ENCODE results near the gene TAS2R14.

The TAS2R14 gene

DNA sequence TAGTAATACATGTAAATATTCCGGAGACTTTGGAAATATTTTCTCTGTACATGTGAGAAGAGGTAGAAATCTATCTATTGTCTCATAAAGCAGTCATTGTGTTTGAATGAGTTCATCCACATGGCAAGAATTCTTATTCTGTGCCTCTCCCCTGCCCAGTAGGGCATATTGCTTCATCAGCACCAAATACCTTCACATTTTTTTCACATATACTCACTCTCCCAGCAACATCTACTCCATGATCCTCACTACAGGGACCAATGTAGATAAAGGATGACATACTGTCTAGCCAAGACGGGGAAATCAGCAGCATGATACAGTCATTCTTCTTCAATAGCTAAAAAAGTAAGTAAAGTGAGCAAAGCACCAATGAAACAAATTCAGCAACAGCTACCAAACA is 1.3 kb upstream of the TAS2R14 start:
- DNase-seq (ENCODE audit: low read depth, low spot score): no peak
- Histone ChIP-seq H3K9me3 (ENCODE audit: low read depth, low read length) (no peaks in the 10 kb centered on the region), H3K9ac (ENCODE audit: insufficient read length) (no peak overlapping the region), H3K4me3 (no peak overlapping the region), H3K27ac (no peak overlapping the region), H3K36me3 (ENCODE audit: insufficient read depth, low read length) (no peaks in the 10 kb centered on the region)
- no peak for TF ChIP-seq EZH2 (IDR thresholded peaks at IDR 0.05)
- no peak for TF ChIP-seq FOXP2 (optimal IDR thresholded peaks at IDR 0.05; ENCODE audit: control extremely low read depth, extremely low read length, insufficient read depth)
- TF ChIP-seq POLR2AphosphoS5 (IDR thresholded peaks at IDR 0.05; ENCODE audit: borderline replicate concordance, low read depth, low read length): no peak

DNA sequence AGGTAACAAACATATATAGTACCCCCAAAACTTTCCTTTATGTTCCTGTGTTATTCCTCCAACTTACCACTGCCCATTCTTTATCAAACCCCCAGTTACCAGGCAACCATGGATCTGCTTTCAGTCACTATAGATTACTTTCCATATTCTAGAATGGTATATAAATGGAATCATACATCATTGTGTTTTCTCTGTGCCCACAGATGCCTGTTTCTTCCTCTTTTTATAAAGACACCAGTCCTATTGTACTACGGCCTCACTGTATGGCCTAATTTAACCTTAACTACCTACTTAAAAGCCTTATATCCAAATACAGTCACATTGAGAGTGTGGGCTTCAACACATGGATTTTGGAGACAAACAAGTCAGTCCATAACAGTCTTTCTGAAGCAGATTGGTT is 2.6 kb downstream of the TAS2R14 start:
- TF ChIP-seq FOXP2 (optimal IDR thresholded peaks at IDR 0.05; ENCODE audit: control extremely low read depth, extremely low read length, insufficient read depth): no peak
- no peak for TF ChIP-seq EZH2 (IDR thresholded peaks at IDR 0.05)
- no peak for TF ChIP-seq POLR2AphosphoS5 (IDR thresholded peaks at IDR 0.05; ENCODE audit: borderline replicate concordance, low read depth, low read length)
- no peak overlapping the region for H3K4me3 ChIP-seq
- H3K9me3 ChIP-seq (ENCODE audit: low read depth, low read length): no peaks in the 10 kb centered on the region
- H3K36me3 ChIP-seq (ENCODE audit: insufficient read depth, low read length): no peaks in the 10 kb centered on the region
- H3K27ac ChIP-seq: no peak overlapping the region
- DNase-seq (ENCODE audit: low read depth, low spot score): no peak
- H3K9ac ChIP-seq (ENCODE audit: insufficient read length): no peak overlapping the region

- Histone ChIP-seq H3K27ac (no peak within 1 kb of the TSS), H3K9me3 (ENCODE audit: low read depth, low read length) (no peaks in the 10 kb centered on the region), H3K36me3 (ENCODE audit: insufficient read depth, low read length) (no peaks in the 10 kb centered on the region), H3K4me3 (no peak within 1 kb of the TSS), H3K9ac (ENCODE audit: insufficient read length) (no peak within 1 kb of the TSS)
- no peak for DNase-seq (ENCODE audit: low read depth, low spot score)
- TF ChIP-seq EZH2 (IDR thresholded peaks at IDR 0.05) (no peak), POLR2AphosphoS5 (IDR thresholded peaks at IDR 0.05; ENCODE audit: borderline replicate concordance, low read depth, low read length) (no peak)
Measured at GRCh38 chr12:10928746-10929286, 10.2 kb downstream of the TAS2R14 start, which contains the start of gene PRH2. Gene PRH2 (plus strand): TSS chr12:10929236. CDS start chr12:10929274, 38 bp downstream.

- Histone ChIP-seq H3K36me3 (ENCODE audit: insufficient read depth, low read length) (no peaks in the 10 kb centered on the region), H3K9me3 (ENCODE audit: low read depth, low read length) (no peaks in the 10 kb centered on the region), H3K9ac (ENCODE audit: insufficient read length) (no peak overlapping the region), H3K4me3 (no peak overlapping the region), H3K27ac (no peak overlapping the region)
- no peak for TF ChIP-seq FOXP2 (optimal IDR thresholded peaks at IDR 0.05; ENCODE audit: control extremely low read depth, extremely low read length, insufficient read depth)
- TF ChIP-seq EZH2 (IDR thresholded peaks at IDR 0.05): no peak
- DNase-seq (ENCODE audit: low read depth, low spot score): no peak
Measured at GRCh38 chr12:10926269-10926668, 12.8 kb downstream of the TAS2R14 start.

- Histone ChIP-seq H3K36me3 (ENCODE audit: insufficient read depth, low read length) (no peaks in the 10 kb centered on the region), H3K4me3 (no peak overlapping the region), H3K9me3 (ENCODE audit: low read depth, low read length) (no peaks in the 10 kb centered on the region), H3K9ac (ENCODE audit: insufficient read length) (no peak overlapping the region), H3K27ac (no peak overlapping the region)
- DNase-seq (ENCODE audit: low read depth, low spot score): no peak
- TF ChIP-seq POLR2AphosphoS5 (IDR thresholded peaks at IDR 0.05; ENCODE audit: borderline replicate concordance, low read depth, low read length): no peak
- TF ChIP-seq FOXP2 (optimal IDR thresholded peaks at IDR 0.05; ENCODE audit: control extremely low read depth, extremely low read length, insufficient read depth): no peak
- no peak for TF ChIP-seq EZH2 (IDR thresholded peaks at IDR 0.05)
Measured at GRCh38 chr12:10919809-10920208, 19.3 kb downstream of the TAS2R14 start.

GRCh38 chr12:10910380-10910779 is 28.7 kb downstream of the TAS2R14 start:
- H3K9me3 ChIP-seq (ENCODE audit: low read depth, low read length): no peaks in the 10 kb centered on the region
- no peaks in the 10 kb centered on the region for H3K36me3 ChIP-seq (ENCODE audit: insufficient read depth, low read length)
- no peak overlapping the region for H3K9ac ChIP-seq (ENCODE audit: insufficient read length)
- TF ChIP-seq FOXP2 (optimal IDR thresholded peaks at IDR 0.05; ENCODE audit: control extremely low read depth, extremely low read length, insufficient read depth) (no peak), EZH2 (IDR thresholded peaks at IDR 0.05) (no peak), POLR2AphosphoS5 (IDR thresholded peaks at IDR 0.05; ENCODE audit: borderline replicate concordance, low read depth, low read length) (no peak)
- H3K27ac ChIP-seq: no peak overlapping the region
- no peak overlapping the region for H3K4me3 ChIP-seq
- DNase-seq (ENCODE audit: low read depth, low spot score): no peak

GRCh38 chr12:10909462-10909861 is 29.6 kb downstream of the TAS2R14 start, which contains the start of gene TAS2R13:
Gene TAS2R13 (minus strand): TSS chr12:10909562. CDS start chr12:10909298, 264 bp downstream.
- TF ChIP-seq EZH2 (IDR thresholded peaks at IDR 0.05) (no peak), POLR2AphosphoS5 (IDR thresholded peaks at IDR 0.05; ENCODE audit: borderline replicate concordance, low read depth, low read length) (no peak), FOXP2 (optimal IDR thresholded peaks at IDR 0.05; ENCODE audit: control extremely low read depth, extremely low read length, insufficient read depth) (no peak)
- Histone ChIP-seq H3K4me3 (no peak within 1 kb of the TSS), H3K27ac (no peak within 1 kb of the TSS), H3K36me3 (ENCODE audit: insufficient read depth, low read length) (no peaks in the 10 kb centered on the region), H3K9me3 (ENCODE audit: low read depth, low read length) (peaks cover 2% of the 10 kb centered on the region; the same call in 1 of the 2 replicates), H3K9ac (ENCODE audit: insufficient read length) (no peak within 1 kb of the TSS)
- DNase-seq (ENCODE audit: low read depth, low spot score): no peak

DNA sequence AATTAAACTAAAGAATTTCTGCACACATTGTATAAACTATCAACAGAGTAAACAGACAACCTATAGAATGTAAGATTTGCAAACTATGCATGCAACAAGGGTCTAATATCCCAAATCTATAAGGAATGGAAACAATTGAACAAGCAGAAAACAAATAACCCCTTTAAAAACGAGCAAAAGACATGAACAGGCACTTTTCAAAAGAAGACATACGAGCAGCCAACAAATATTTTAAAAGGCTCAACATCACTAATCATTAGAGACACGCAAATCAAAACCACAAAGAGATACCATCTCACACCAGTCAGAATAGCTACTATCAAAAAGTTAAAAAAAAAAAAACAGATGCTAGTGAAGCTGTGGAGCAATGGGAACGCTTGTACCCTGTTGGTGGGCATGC is 34.4 kb downstream of the TAS2R14 start:
- Histone ChIP-seq H3K4me3 (no peak overlapping the region), H3K27ac (no peak overlapping the region), H3K36me3 (ENCODE audit: insufficient read depth, low read length) (no peaks in the 10 kb centered on the region), H3K9me3 (ENCODE audit: low read depth, low read length) (peaks cover 3% of the 10 kb centered on the region; the same call in 1 of the 2 replicates), H3K9ac (ENCODE audit: insufficient read length) (no peak overlapping the region)
- no peak for DNase-seq (ENCODE audit: low read depth, low spot score)
- no peak for TF ChIP-seq EZH2 (IDR thresholded peaks at IDR 0.05)
- no peak for TF ChIP-seq FOXP2 (optimal IDR thresholded peaks at IDR 0.05; ENCODE audit: control extremely low read depth, extremely low read length, insufficient read depth)
- TF ChIP-seq POLR2AphosphoS5 (IDR thresholded peaks at IDR 0.05; ENCODE audit: borderline replicate concordance, low read depth, low read length): no peak

DNA sequence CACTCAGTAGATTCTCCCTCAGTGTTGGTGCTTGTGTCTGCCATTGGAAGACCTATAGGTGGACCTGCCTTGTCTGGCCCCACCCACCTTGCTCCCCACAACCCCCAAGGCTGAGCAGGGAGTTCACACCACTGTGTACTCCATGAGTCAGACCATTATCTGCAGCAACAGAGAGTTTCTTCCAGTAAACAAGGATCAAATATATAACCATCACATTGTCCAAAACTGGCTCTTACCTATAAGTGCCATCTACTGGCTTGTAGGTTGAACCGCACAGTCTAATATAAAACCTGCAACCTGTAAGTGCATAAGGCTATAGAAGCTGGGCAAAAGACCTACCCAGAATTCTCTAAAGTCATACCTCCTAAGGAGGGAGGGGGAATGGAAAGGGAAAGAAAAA is 37.6 kb downstream of the TAS2R14 start:
- H3K9ac ChIP-seq (ENCODE audit: insufficient read length): no peak overlapping the region
- H3K9me3 ChIP-seq (ENCODE audit: low read depth, low read length): peaks cover 3% of the 10 kb centered on the region; the same call in 1 of the 2 replicates
- no peak for TF ChIP-seq EZH2 (IDR thresholded peaks at IDR 0.05)
- no peak for TF ChIP-seq POLR2AphosphoS5 (IDR thresholded peaks at IDR 0.05; ENCODE audit: borderline replicate concordance, low read depth, low read length)
- no peak for TF ChIP-seq FOXP2 (optimal IDR thresholded peaks at IDR 0.05; ENCODE audit: control extremely low read depth, extremely low read length, insufficient read depth)
- no peak for DNase-seq (ENCODE audit: low read depth, low spot score)
- H3K27ac ChIP-seq: no peak overlapping the region
- no peak overlapping the region for H3K4me3 ChIP-seq
- H3K36me3 ChIP-seq (ENCODE audit: insufficient read depth, low read length): no peaks in the 10 kb centered on the region

Measured in SK-N-MC (cell line).